CD4-positive, alpha-beta T cell (primary cell): ENCODE results near the gene IL17B. TPM values are rescaled to one million over a fixed set of nuclear protein-coding genes. Genes with fewer than 3 reads are reported as not detected.
A peak's percentile ranks its signal among the peaks of the same experiment; 100 is the strongest.

Experiments
- ATAC-seq: fragments of 200-7000 bp; cut with Tn5 transposase; one replicate; pipeline ENCODE4 v1.10.0; 2022; ENCODE audit warnings: mild to moderate bottlenecking; ENCODE audit not compliant: poor library complexity
- CTCF ChIA-PET: fragments of 350-600 bp; sonication (Branson Sonifier 250); formaldehyde crosslinking; loops from one replicate; lab custom pipeline; 2021; ENCODE audit warnings: antibody characterized with exemption, inconsistent platforms; lab: Charles Lee
- POLR2A ChIA-PET: fragments of 350-600 bp; sonication (Branson Sonifier 250); formaldehyde crosslinking; loops from one replicate; lab custom pipeline; 2021; ENCODE audit warnings: antibody characterized with exemption, inconsistent platforms; lab: Charles Lee
- DNase-seq, 14 experiments: peaks; one replicate each; pipeline ENCODE4 v3.0.0-alpha.2; 2013 to 2020; ENCODE audit warnings: mixed read lengths in 2 of 14
- H3K27ac ChIP-seq, 2 donors: one replicate each; pipeline versions ENCODE4 v1.5.1 to v1.7.0; 2013; ENCODE audit warnings: low read length in 2 of 2, low read depth in 1 of 2, mild to moderate bottlenecking in 1 of 2
- H3K27me3 ChIP-seq, 2 experiments: 1 replicate in 1 of 2; 2 replicates in 1 of 2; pipeline versions ENCODE4 v1.6.1 to v1.7.0; 2013; ENCODE audit warnings: low read length in 2 of 2, control low read depth in 1 of 2, mild to moderate bottlenecking in 1 of 2, moderate library complexity in 1 of 2; ENCODE audit not compliant: insufficient read depth in 2 of 2, control insufficient read depth in 1 of 2
- H3K36me3 ChIP-seq: one replicate; pipeline ENCODE4 v1.6.1; 2013; ENCODE audit warnings: low read length, control low read depth; ENCODE audit not compliant: insufficient read depth
- H3K4me1 ChIP-seq: one replicate; pipeline ENCODE4 v1.6.1; 2013; ENCODE audit warnings: low read length, control low read depth; ENCODE audit not compliant: insufficient read depth
- H3K4me3 ChIP-seq: one replicate; pipeline ENCODE4 v1.5.1; 2013; ENCODE audit warnings: mild to moderate bottlenecking, low read length, moderate library complexity
- H3K9me3 ChIP-seq, 2 experiments: 1 replicate in 1 of 2; 2 replicates in 1 of 2; pipeline versions ENCODE4 v1.6.1 to v1.7.0; 2013; ENCODE audit warnings: low read length in 2 of 2, mild to moderate bottlenecking in 2 of 2, control low read depth in 1 of 2, moderate library complexity in 1 of 2; ENCODE audit not compliant: control insufficient read depth in 1 of 2, insufficient read depth in 1 of 2
- H3K27ac Mint-ChIP-seq: one replicate; pipeline ENCODE4 v1.8.0; 2020; ENCODE audit warnings: mixed read lengths
- H3K27me3 Mint-ChIP-seq: one replicate; pipeline ENCODE4 v1.8.0; 2021; ENCODE audit warnings: mixed read lengths
- H3K36me3 Mint-ChIP-seq: one replicate; pipeline ENCODE4 v1.8.0; 2021; ENCODE audit warnings: low read depth, mixed read lengths
- H3K4me1 Mint-ChIP-seq: one replicate; pipeline ENCODE4 v1.8.0; 2021; ENCODE audit warnings: low read depth, mixed read lengths
- H3K4me3 Mint-ChIP-seq: one replicate; pipeline ENCODE4 v1.8.0; 2020; ENCODE audit warnings: mild to moderate bottlenecking, mixed read lengths
- H3K9me3 Mint-ChIP-seq: one replicate; pipeline ENCODE4 v1.8.0; 2020; ENCODE audit warnings: mixed read lengths
- intact Hi-C, 2 experiments: fragments of 100-400 bp; cut with DNase I in 1 of 2; cut with micrococcal nuclease in 1 of 2; formaldehyde crosslinking; loops; one replicate each; pipeline versions ENCODE4 v1.15.1 to v1.9.0; 2023 to 2025; cut with DNase I, micrococcal nuclease
- total RNA-seq, 174 experiments: library from RNA in 2 of 174; stranded (reverse) in 2 of 174; gene quantifications; one replicate each; pipeline ENCODE4 v1.2.3 and lab custom pipeline; 2021 to 2026
- TF ChIP-seq, protein P1 (sequence below): fragments of 200-600 bp; IDR thresholded peaks from one replicate; pipeline ENCODE4 v1.8.0; 2022; ENCODE audit warnings: antibody characterized with exemption, mild to moderate bottlenecking

IL17B gene
- total RNA-seq, 2 experiments from 2014 or later: not detected

DNA sequence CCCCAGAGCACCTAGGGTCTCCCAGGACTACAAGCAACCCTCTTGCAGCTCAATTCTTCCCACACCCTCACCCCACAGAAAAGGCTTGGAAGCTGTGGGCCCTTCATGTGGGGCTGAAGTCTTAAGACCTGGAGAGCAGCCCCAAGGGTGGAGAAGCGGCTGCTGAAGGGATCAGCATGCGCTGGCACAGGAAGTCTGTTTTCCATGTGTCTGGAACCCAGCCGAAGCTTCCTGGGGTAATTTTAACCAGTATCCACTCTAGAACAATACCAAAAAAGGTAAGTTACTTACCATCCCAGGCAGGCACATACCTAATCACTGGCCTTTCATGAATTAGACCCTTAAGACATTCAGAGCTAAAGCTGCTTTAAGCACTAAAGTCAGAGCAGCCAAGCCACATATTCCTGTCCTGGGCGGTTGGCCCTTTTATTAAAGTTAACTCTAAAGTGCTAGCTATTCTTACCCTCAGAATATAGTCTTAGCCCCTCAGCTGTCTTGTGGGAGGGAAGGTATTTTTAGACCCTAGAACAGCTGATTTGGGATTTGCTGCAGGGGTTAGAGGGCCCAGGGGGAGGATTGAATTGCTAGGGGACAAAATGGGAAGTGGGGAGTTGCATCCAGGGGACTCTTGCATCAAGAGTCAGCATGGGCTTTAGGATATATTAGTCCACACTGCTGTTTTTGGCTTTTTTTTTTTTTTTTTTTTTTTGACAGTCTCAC, 6.9 kb downstream of the IL17B start:
- Histone ChIP-seq H3K27ac (no peak overlapping the region), H3K4me3 (no peak overlapping the region), H3K9me3 (no peaks in the 10 kb centered on the region), H3K4me1 (peaks cover 21% of the 10 kb centered on the region), H3K36me3 (peaks cover 3% of the 10 kb centered on the region), H3K27me3 (peaks cover 0 to 3% of the 10 kb centered on the region in 2 experiments)
- H3K9me3 Mint-ChIP-seq: no peaks in the 10 kb centered on the region
- no peak for DNase-seq
- intact Hi-C loops: loop anchor here (5.0 to 10.0 kb wide), 2 partner anchors 60 to 227 kb away; partner anchors contain the start of gene ABLIM3 (in 1 of the 2)
- ChIA-PET POLR2A (interaction anchor here (1.0 to 1.5 kb wide), 7 partner anchors 11 to 143 kb away, joined by 3 to 9 read pairs (median 4); partner anchors contain the start of genes GRPEL2 and PCYOX1L), CTCF (interaction anchor here (0.7 to 2.5 kb wide), 7 partner anchors 16 to 107 kb away, joined by 3 to 22 read pairs (median 5); no protein-coding TSS in a partner anchor)
- no peak for ATAC-seq
- no peak overlapping the region for H3K27ac Mint-ChIP-seq
- H3K27me3 Mint-ChIP-seq: no peaks in the 10 kb centered on the region
- no peak overlapping the region for H3K4me3 Mint-ChIP-seq
- TF ChIP-seq, protein P1, sequence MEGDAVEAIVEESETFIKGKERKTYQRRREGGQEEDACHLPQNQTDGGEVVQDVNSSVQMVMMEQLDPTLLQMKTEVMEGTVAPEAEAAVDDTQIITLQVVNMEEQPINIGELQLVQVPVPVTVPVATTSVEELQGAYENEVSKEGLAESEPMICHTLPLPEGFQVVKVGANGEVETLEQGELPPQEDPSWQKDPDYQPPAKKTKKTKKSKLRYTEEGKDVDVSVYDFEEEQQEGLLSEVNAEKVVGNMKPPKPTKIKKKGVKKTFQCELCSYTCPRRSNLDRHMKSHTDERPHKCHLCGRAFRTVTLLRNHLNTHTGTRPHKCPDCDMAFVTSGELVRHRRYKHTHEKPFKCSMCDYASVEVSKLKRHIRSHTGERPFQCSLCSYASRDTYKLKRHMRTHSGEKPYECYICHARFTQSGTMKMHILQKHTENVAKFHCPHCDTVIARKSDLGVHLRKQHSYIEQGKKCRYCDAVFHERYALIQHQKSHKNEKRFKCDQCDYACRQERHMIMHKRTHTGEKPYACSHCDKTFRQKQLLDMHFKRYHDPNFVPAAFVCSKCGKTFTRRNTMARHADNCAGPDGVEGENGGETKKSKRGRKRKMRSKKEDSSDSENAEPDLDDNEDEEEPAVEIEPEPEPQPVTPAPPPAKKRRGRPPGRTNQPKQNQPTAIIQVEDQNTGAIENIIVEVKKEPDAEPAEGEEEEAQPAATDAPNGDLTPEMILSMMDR: no peak
- H3K36me3 Mint-ChIP-seq: peaks cover 11% of the 10 kb centered on the region
- H3K4me1 Mint-ChIP-seq: peaks cover 17% of the 10 kb centered on the region

DNA sequence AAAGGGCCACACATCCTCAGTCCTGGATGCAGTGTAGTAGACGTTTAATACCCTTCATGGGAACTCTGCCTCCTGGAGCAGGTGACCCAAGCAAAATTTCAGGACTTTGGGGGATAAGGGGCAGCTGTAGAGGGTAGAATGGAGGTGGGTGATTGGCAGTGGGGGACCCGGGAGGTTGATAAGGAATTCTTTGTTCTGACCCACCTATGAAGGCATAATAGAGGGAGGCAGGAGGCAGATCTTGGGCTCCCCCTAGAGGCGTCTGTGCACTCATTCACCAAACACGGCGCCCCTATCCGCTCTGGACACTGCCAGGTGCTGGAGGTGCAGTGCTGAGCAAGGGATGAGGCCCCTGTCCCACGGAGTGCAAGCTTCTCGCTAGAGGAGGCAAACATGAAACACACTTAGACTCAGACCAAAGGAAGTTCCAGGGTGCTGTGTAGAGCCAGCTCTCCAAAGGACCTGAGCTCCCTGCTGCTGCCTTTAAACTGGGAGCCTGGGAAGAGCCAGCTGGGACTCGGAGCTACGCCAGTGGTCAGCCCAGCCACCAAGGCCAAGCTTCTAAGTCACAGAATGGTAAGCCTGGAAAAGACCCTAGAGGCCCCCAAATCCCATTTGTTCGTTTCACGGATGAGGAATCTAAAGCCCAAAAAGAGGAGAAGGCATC, 7.7 kb downstream of the IL17B start:
- Mint-ChIP-seq H3K4me1 (peaks cover 25% of the 10 kb centered on the region), H3K9me3 (no peaks in the 10 kb centered on the region), H3K27ac (no peak overlapping the region), H3K27me3 (no peaks in the 10 kb centered on the region), H3K36me3 (peaks cover 15% of the 10 kb centered on the region), H3K4me3 (no peak overlapping the region)
- Histone ChIP-seq H3K27me3 (peaks cover 0 to 3% of the 10 kb centered on the region in 2 experiments), H3K9me3 (no peaks in the 10 kb centered on the region), H3K4me1 (peaks cover 23% of the 10 kb centered on the region), H3K27ac (no peak overlapping the region), H3K4me3 (no peak overlapping the region), H3K36me3 (peaks cover 2% of the 10 kb centered on the region)
- TF ChIP-seq, protein P1: peak; percentile 85
- DNase-seq (peak; percentile 55 to 85 (median 64)), ATAC-seq (peak; percentile 93)
- ChIA-PET POLR2A (interaction anchor here (1.1 to 1.5 kb wide), 5 partner anchors 11 to 54 kb away, joined by 3 to 9 read pairs (median 4); partner anchors contain the start of genes GRPEL2 and PCYOX1L), CTCF (interaction anchor here (0.6 to 2.5 kb wide), 8 partner anchors 16 to 106 kb away, joined by 3 to 22 read pairs (median 4); no protein-coding TSS in a partner anchor)
- intact Hi-C loops: loop anchor here (1.0 to 10.0 kb wide), 3 partner anchors 54 to 227 kb away; partner anchors contain the start of gene ABLIM3 (in 1 of the 2)

DNA sequence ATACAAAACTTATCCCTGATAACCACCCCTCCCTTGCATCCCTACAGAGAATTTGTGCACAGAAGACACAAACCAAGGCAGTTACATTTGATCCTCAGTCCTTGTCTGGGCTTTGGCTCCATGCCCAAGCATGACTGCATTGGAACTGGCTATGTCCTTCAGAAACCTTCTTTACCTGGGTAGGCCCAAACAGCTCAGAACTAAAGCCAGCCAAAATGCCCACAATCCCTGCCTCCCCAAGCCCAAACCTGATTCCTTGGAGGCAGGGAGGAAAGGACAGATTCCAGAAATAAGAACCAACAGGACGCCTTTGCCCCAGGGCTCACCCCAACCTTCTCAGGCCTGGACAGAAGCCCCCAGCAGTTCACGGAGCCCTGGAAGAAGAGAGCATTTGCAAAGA, 8.2 kb downstream of the IL17B start:
- Mint-ChIP-seq H3K4me3 (no peak overlapping the region), H3K27ac (no peak overlapping the region), H3K4me1 (peaks cover 25% of the 10 kb centered on the region), H3K36me3 (peaks cover 19% of the 10 kb centered on the region), H3K27me3 (no peaks in the 10 kb centered on the region), H3K9me3 (no peaks in the 10 kb centered on the region)
- no peak for DNase-seq
- no peak overlapping the region for H3K4me3 ChIP-seq
- H3K4me1 ChIP-seq: peaks cover 23% of the 10 kb centered on the region
- no peak for ATAC-seq
- TF ChIP-seq, protein P1: no peak
- no peaks in the 10 kb centered on the region for H3K9me3 ChIP-seq
- H3K27ac ChIP-seq: no peak overlapping the region
- no peaks in the 10 kb centered on the region for H3K36me3 ChIP-seq
- peaks cover 0 to 3% of the 10 kb centered on the region in 2 experiments for H3K27me3 ChIP-seq
- ChIA-PET CTCF (interaction anchor here (0.6 to 2.5 kb wide), 4 partner anchors 27 to 56 kb away, joined by 3 to 22 read pairs (median 8); no protein-coding TSS in a partner anchor), POLR2A (interaction anchor here (1.3 to 1.5 kb wide), 2 partner anchors 13 to 26 kb away, joined by 8 to 9 read pairs; partner anchors contain the start of genes GRPEL2 and PCYOX1L)
- intact Hi-C loops: loop anchor here (1.0 to 10.0 kb wide), 3 partner anchors 54 to 226 kb away; partner anchors contain the start of gene ABLIM3 (in 1 of the 2)
